HG03378 (cell line): ENCODE measurements around the gene WDR90.

ENCODE experiments used
- ATAC-seq: cut with Tn5 transposase; IDR thresholded peaks from one replicate; pipeline ENCODE4 v1.9.1; 2021; ENCODE audit warnings: mild to moderate bottlenecking, moderate library complexity; ENCODE audit not compliant: unreplicated experiment

WDR90 gene

DNA sequence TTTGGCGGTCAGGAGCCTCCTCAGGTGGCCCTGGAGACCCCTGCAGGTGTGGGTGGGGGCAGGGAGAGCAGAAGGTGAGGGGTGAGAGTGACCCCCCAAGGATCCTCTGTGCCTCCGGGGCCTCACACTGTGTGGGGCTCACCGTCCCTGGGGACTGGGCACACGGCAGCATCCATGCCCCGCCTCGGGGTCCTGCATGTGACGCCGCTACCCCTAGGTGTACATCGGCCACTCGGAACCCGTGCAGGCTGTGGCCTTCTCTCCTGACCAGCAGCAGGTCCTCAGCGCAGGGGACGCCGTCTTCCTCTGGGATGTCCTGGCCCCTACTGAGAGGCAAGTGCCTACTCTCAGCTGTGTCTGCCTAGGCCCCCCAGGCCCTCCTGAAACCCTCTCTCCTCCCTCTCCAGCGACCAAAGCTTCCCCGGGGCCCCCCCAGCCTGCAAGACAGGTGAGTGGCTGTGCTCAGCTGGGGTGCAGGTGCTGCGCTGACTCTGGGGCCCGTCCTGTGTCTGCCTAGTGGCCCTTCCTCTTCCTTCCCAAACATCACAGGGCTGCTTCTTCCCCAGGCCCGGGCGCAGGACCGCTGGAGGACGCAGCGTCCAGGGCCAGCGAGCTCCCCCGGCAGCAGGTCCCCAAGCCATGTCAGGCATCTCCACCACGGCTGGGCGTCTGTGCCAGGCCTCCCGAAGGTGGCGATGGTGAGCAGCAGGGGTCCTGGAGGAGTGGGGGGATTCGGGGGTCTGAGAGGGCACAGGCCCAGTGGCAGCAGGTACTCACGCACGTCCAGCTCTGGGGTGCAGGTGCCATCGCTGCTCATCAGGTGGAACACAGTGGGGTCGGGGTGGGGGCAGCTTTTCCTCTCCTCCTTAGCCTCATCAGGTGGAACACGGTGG lies 9.8 kb downstream of the WDR90 start:
- ATAC-seq: no peak

- ATAC-seq: no peak
These were observed 10.5 kb downstream of the WDR90 start for GRCh38 chr16:659618-660017.

GRCh38 chr16:660132-660458 lies 10.9 kb downstream of the WDR90 start:
- no peak for ATAC-seq

- ATAC-seq: peak; percentile 37
These were observed 11.5 kb downstream of the WDR90 start for GRCh38 chr16:660459-661183.

GRCh38 chr16:661184-661821 lies 12.1 kb downstream of the WDR90 start:
- ATAC-seq: no peak

- no peak for ATAC-seq
These were observed 12.9 kb downstream of the WDR90 start for GRCh38 chr16:662095-662494.

DNA sequence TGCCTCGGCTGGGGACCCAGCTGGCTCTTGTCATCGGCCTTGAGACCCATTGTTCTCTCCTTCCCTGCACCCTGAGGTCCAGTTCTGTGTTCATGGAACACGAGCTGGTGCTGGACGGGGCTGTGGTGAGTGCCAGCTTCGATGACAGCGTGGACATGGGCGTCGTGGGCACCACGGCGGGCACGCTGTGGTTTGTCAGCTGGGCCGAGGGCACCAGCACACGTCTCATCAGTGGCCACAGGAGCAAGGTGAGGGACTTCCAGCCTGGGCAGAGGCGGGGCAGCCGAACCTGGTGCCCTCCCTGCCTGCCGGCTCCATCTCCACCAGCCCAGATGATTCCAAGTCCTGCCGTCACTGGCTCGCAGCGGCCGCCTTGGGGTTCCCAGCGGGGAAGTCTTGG lies 13.4 kb downstream of the WDR90 start:
- ATAC-seq: no peak

- no peak for ATAC-seq
These were observed 17.4 kb downstream of the WDR90 start for GRCh38 chr16:666572-666971.

- ATAC-seq: no peak
These were observed 18.1 kb downstream of the WDR90 start for GRCh38 chr16:667113-667779.

GRCh38 chr16:667780-668518 lies 18.8 kb downstream of the WDR90 start, which contains the start of gene RHOT2:
RHOT2 (plus strand) TSS chr16:668132; CDS start chr16:668200, 68 bp downstream.
- no peak for ATAC-seq

DNA sequence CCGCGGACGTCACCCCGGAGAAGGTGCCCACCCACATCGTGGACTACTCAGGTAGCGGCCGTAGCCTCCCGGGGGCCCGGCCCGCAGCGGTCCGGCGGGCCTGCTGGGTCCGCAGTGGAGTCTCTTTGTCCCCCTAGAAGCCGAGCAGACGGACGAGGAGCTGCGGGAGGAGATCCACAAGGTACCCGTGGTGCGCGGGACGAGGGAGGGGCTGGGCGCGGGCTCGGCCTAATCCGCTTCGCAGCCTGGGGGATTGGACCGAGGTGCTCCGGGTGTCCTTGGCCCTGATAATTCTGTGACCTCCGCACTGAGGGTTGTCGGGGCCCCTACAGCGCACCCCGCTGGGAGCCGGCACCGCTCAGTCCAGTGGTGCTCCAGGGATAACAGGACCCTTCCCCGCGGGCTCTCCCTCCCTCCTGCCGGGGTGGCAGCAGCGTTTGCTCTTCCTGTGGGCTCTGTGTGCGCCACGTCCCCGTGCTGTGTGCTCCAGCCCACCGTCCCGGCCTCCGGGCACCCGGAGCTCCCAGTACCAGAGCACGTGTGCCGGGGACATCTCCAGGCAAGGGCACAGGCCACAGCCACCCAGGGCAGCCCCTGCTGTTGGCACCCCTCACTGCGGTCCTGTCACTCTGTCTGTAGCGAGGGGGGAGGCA lies 19.5 kb downstream of the WDR90 start:
- no peak for ATAC-seq

GRCh38 chr16:669666-670065 lies 20.5 kb downstream of the WDR90 start:
- no peak for ATAC-seq

DNA sequence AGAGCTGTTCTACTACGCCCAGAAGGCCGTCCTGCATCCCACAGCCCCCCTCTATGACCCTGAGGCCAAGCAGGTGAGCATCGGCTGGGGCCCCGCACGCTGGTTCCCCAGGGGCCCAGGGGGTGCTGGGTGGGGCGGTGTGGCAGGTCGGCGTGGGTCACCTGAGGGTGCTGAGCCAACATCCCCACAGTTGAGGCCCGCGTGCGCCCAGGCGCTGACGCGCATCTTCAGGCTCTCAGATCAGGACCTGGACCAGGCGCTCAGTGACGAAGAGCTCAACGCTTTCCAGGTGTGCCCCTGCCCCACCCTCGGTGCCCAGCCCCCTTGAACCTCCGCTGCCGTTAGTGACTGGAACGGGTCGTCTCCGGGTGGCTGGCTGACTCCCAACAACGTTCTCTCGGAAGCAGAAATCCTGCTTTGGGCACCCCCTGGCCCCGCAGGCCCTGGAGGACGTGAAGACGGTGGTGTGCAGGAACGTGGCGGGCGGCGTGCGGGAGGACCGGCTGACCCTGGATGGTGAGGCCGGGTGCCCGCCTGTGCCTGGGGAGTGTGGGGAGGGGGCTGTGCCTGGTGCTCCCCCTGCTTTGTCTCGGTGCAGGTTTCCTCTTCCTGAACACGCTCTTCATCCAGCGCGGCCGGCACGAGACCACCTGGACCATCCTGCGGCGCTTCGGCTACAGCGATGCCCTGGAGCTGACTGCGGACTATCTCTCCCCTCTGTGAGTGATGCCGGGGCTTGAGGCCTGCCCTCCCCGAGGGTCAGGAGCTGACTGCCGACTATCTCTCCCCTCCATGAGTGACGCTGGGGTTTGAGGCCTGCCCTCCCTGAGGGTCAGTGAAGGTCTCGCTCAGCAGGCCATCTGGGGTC lies 21.6 kb downstream of the WDR90 start:
- no peak for ATAC-seq

GRCh38 chr16:671353-672131 lies 22.4 kb downstream of the WDR90 start:
- no peak for ATAC-seq

DNA sequence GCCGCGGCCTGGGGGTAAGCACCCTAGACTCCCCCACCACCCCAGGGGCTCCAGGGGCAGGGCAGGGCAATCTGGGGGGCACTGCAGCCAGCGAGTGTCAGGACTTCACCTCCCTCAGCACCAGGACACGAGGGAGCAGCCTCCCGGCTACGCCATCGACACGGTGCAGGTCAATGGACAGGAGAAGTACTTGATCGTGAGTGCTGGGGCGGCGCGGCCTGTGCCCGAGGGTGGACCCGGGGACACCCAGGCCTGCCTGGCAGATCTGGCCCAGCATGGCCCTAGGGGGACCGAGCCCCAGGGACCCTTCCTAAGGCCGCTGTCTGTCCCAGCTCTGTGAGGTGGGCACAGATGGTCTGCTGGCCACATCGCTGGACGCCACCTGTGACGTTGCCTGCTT lies 23.2 kb downstream of the WDR90 start:
- ATAC-seq: no peak

GRCh38 chr16:672851-673250 lies 23.7 kb downstream of the WDR90 start:
- ATAC-seq: no peak

DNA sequence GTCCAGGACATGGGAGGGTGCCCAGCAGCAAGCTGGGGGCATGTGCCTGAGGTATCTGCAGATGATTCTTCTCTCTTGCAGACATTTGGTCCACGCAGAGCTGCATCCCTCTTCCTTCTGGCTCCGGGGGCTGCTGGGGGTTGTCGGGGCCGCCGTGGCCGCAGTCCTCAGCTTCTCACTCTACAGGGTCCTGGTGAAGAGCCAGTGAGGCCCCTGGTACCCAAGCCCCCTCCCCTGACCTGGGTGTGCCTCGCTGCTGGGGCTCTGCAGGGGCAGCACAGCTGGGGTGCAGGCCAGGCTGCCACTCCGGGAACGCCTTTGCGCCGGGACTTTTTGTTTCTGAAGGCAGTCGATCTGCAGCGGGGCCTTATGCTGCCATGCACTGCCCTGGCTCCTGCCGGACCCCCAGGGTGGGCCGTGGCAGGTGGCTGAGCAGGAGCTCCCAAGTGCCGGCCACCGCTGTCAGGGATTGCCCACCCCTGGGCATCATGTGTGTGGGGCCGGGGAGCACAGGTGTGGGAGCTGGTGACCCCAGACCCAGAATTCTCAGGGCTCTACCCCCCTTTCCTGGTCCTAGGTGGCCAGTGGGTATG lies 24.3 kb downstream of the WDR90 start:
- ATAC-seq: no peak
